ENCODE data around the gene NHSL1.

Gene NHSL1

GRCh38 chr6:138451043-138451442 lies 48.3 kb downstream of the NHSL1 start:
- TF ChIP-seq, protein P1, sequence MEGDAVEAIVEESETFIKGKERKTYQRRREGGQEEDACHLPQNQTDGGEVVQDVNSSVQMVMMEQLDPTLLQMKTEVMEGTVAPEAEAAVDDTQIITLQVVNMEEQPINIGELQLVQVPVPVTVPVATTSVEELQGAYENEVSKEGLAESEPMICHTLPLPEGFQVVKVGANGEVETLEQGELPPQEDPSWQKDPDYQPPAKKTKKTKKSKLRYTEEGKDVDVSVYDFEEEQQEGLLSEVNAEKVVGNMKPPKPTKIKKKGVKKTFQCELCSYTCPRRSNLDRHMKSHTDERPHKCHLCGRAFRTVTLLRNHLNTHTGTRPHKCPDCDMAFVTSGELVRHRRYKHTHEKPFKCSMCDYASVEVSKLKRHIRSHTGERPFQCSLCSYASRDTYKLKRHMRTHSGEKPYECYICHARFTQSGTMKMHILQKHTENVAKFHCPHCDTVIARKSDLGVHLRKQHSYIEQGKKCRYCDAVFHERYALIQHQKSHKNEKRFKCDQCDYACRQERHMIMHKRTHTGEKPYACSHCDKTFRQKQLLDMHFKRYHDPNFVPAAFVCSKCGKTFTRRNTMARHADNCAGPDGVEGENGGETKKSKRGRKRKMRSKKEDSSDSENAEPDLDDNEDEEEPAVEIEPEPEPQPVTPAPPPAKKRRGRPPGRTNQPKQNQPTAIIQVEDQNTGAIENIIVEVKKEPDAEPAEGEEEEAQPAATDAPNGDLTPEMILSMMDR (IDR thresholded peaks at IDR 0.05; ENCODE audit: borderline replicate concordance, insufficient read depth, low read depth, low read length) = no peak

GRCh38 chr6:138450445-138450844 lies 48.8 kb downstream of the NHSL1 start:
- TF ChIP-seq, protein P1 (IDR thresholded peaks at IDR 0.05; ENCODE audit: borderline replicate concordance, insufficient read depth, low read depth, low read length) = no peak
- H3K4me3 ChIP-seq (ENCODE audit: low read depth, low read length) = no peak overlapping the region

More at GRCh38 chr6:138451043-138451442, 48.3 kb downstream of the NHSL1 start:
- no peak overlapping the region for H3K4me3 ChIP-seq (ENCODE audit: low read depth, low read length)

- H3K4me3 ChIP-seq (ENCODE audit: low read depth, low read length) = no peak overlapping the region
- TF ChIP-seq, protein P1 (IDR thresholded peaks at IDR 0.05; ENCODE audit: borderline replicate concordance, insufficient read depth, low read depth, low read length) = no peak
Observed at GRCh38 chr6:138446821-138447220, 52.5 kb downstream of the NHSL1 start.

DNA sequence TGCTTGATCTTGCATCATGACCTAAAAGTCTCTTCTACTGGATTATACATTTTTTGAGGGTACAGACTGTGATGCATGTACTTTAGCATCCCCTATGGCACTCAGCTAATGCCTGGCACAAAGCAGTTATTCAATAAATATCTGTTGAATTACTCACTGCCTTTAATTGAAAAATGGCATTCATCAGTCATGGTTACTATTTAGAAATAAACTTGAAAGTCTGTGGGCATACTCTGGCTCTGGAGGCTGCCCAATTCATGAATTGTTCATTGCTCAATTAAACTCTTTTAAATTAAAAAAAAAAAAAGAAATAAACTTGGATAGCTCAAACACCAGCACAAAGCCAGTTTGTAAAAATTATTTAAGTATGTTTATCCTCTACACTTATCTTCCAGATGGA lies 55.3 kb downstream of the NHSL1 start:
- H3K4me3 ChIP-seq (ENCODE audit: low read depth, low read length) = no peak overlapping the region
- TF ChIP-seq, protein P1 (IDR thresholded peaks at IDR 0.05; ENCODE audit: borderline replicate concordance, insufficient read depth, low read depth, low read length) = no peak

GRCh38 chr6:138442663-138443062 lies 56.6 kb downstream of the NHSL1 start:
- TF ChIP-seq, protein P1 (IDR thresholded peaks at IDR 0.05; ENCODE audit: borderline replicate concordance, insufficient read depth, low read depth, low read length) = no peak

GRCh38 chr6:138441965-138442364 lies 57.3 kb downstream of the NHSL1 start:
- TF ChIP-seq, protein P1 (IDR thresholded peaks at IDR 0.05; ENCODE audit: borderline replicate concordance, insufficient read depth, low read depth, low read length) = no peak
- no peak overlapping the region for H3K4me3 ChIP-seq (ENCODE audit: low read depth, low read length)

More at GRCh38 chr6:138442663-138443062, 56.6 kb downstream of the NHSL1 start:
- H3K4me3 ChIP-seq (ENCODE audit: low read depth, low read length) = no peak overlapping the region

DNA sequence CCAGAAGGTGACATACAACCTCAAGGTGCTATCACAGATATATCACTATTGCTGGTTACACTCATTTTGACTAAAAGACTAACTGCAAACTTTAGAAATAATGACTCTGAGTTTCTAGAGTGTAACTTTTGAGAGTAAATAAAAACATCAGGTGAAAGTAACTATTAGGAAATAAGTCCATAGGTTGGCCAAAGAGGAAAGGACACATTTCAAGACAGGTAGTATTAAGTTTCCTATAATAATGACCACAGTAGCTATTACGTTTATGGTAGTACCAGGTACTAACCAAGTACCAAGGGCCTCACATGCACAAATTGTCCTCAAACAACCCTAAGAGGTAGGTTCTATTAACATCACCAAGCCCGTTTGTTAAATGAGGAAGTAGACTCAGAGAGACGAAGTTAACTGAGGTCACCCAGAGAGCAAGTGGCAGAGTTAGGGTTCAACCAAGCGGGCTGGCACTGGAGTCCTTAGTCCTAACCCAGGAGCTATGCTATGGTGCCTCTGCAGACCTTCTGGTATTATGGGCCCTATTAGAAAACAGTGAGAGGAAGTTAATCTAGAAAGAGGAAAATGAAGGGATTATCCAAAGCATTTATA lies 58.4 kb downstream of the NHSL1 start:
- TF ChIP-seq, protein P1 (IDR thresholded peaks at IDR 0.05; ENCODE audit: borderline replicate concordance, insufficient read depth, low read depth, low read length) = no peak
- no peak overlapping the region for H3K4me3 ChIP-seq (ENCODE audit: low read depth, low read length)
